GM12873 (cell line): ENCODE measurements around the gene SH3BP2.

ENCODE experiments used
- TF ChIP-seq, protein P1 (sequence below): IDR thresholded peaks from 2 replicates; pipeline ENCODE4 v1.5.1; 2012; ENCODE audit warnings: low read depth, mild to moderate bottlenecking, moderate library complexity, low read length, control low read depth; ENCODE audit not compliant: insufficient read depth; ENCODE audit errors: missing control alignments

The SH3BP2 gene

GRCh38 chr4:2835978-2836377 lies 43.1 kb downstream of the SH3BP2 start:
- TF ChIP-seq, protein P1, sequence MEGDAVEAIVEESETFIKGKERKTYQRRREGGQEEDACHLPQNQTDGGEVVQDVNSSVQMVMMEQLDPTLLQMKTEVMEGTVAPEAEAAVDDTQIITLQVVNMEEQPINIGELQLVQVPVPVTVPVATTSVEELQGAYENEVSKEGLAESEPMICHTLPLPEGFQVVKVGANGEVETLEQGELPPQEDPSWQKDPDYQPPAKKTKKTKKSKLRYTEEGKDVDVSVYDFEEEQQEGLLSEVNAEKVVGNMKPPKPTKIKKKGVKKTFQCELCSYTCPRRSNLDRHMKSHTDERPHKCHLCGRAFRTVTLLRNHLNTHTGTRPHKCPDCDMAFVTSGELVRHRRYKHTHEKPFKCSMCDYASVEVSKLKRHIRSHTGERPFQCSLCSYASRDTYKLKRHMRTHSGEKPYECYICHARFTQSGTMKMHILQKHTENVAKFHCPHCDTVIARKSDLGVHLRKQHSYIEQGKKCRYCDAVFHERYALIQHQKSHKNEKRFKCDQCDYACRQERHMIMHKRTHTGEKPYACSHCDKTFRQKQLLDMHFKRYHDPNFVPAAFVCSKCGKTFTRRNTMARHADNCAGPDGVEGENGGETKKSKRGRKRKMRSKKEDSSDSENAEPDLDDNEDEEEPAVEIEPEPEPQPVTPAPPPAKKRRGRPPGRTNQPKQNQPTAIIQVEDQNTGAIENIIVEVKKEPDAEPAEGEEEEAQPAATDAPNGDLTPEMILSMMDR = no peak

DNA sequence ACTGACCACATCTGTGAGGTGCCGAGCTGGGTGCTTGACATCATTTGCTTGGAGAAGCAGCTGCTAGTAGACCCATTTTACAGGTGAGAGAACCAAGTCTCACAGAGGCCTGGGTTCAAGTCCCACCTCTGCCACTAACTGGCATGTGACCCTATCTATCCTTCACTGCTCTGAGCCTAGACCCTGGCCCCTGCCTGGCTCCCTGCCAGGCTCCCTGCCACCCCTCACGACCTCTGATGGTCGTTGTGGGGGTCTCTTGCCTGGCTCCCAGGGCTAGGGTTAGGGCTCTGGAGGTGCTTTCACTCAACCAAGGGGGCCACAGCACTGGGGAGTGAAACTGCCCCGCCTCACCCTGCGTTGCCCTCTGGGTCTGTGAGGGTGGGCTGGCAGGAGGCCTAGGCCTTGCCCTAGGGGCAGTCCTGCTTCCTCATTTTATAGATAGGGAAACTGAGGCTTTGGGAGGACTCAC lies 43.5 kb downstream of the SH3BP2 start:
- TF ChIP-seq, protein P1 = no peak

- TF ChIP-seq, protein P1 = no peak
Measured at GRCh38 chr4:2837110-2837903, 44.4 kb downstream of the SH3BP2 start.

- TF ChIP-seq, protein P1 = no peak
Measured at GRCh38 chr4:2837904-2838496, 45.1 kb downstream of the SH3BP2 start.

DNA sequence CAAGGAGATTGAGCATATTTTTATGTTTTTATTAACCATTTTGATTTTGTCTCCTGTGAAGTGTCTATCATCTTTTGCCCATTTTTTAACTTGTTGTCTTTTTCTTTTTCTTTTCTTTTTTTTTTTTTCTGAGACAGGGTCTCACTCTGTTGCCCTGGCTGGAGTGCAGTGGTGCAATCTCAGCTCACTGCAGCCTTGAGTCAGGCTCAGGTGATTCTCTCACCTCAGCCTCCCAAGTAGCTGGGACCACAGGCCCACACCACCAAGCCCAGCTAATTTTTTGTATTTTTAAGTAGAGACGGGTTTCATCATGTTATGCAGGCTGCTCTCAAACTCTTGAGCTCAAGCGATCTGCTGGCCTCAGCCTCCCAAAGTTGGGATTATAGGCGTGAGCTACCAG lies 46.2 kb downstream of the SH3BP2 start:
- TF ChIP-seq, protein P1 = no peak

- TF ChIP-seq, protein P1 = no peak
Measured at GRCh38 chr4:2842687-2843262, 49.9 kb downstream of the SH3BP2 start.

DNA sequence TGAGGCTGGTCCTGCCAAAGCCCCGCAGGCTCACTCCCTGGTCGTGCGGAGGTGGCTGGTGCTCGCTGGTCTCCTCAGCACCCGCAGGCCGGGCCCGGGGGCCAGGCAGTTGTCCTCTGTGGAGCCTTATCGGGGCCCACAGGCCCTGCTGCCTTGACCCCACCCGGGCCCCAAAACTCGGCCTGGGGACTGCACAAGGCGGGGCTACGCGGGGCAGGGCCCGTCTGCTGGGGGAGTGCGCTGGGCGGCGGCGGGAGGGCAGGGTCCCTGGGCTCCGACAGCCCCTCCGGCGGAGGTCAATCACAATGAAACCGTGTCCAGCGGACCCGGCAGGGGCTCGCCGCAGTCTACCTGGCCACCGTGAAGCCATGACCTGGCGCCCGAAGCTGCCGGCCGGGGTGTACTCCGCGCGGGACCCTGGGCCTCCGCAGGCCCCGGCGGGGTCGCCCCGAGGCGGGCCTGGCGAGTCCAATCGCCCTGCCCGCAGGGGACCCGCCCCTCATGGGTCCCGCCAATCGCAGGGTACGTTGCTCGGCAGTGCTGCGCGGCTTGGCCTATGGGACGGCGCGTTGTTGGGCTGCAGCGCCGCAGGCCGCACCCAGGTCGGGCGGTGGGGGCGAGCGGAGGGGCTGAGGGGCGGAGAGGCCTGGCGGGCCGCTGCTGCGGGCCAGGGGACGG lies 50.5 kb downstream of the SH3BP2 start, which contains the start of gene ADD1:
ADD1 (plus strand) TSS at position 582 of the 678 bp plus-strand sequence. CDS start 32,072 bp downstream, outside the sequence.
- TF ChIP-seq, protein P1 = no peak
